ENCODE results near the gene GFM1.
"Not testable (repeated sequence)": the region's sequence is repeated elsewhere in the genome, so short reads cannot be mapped to it uniquely, and the experiment has no call there.

- not testable (repeated sequence) for TF ChIP-seq CTCF (IDR thresholded peaks at IDR 0.05; ENCODE audit: insufficient read depth, low read length, poor library complexity, severe bottlenecking); EZH2phosphoT487 (conservative IDR thresholded peaks at IDR 0.05; ENCODE audit: low read length)
Measured at GRCh38 chr3:158693866-158694456, 49.6 kb downstream of the GFM1 start.
